ENCODE results near the gene NKG7. TPM values are rescaled to one million over a fixed set of nuclear protein-coding genes. Genes with fewer than 3 reads are reported as not detected.

NKG7 gene
- total RNA-seq (2014; rRNA removed; shearing (Covaris generic)): not detected in 2 replicates
- not detected in 2 replicates for polyA plus RNA-seq (2016; fragmentation: Nextera tagmentation; extraction: Ambion mirVana)
- long read RNA-seq: 0 reads

- Mint-ChIP-seq H3K36me3 (ENCODE audit: low read depth) (no peaks in the 10 kb centered on the region), H3K4me1 (peaks cover 7% of the 10 kb centered on the region), H3K4me3 (no peak within 1 kb of the TSS), H3K27ac (no peak within 1 kb of the TSS), H3K27me3 (ENCODE audit: insufficient read depth, low read depth, poor library complexity) (peaks cover 12% of the 10 kb centered on the region), H3K9me3 (no peaks in the 10 kb centered on the region; the same call in 1 of the 3 replicates)
- ATAC-seq (no peak), DNase-seq (ENCODE audit: low spot score) (no peak)
- Histone ChIP-seq H3K27ac (ENCODE audit: low read depth) (no peak within 1 kb of the TSS), H3K9me2 (ENCODE audit: insufficient read depth) (0 out of 2 replicates have a peak, but pooled peaks cover 2% of the 10 kb centered on the region), H4K20me1 (replicated peaks; ENCODE audit: insufficient read depth) (no peaks in the 10 kb centered on the region), H3K79me2 (replicated peaks; ENCODE audit: insufficient read depth) (no peaks in the 10 kb centered on the region), H3K36me3 (ENCODE audit: insufficient read depth) (no peaks in the 10 kb centered on the region), H2AFZ (no peak within 1 kb of the TSS), H3F3A (replicated peaks; ENCODE audit: low read depth) (no peaks in the 10 kb centered on the region; the same call in 1 of the 2 replicates), H3K4me3 (no peak within 1 kb of the TSS), H3K4me2 (no peak within 1 kb of the TSS), H3K27me3 (ENCODE audit: insufficient read depth) (no peaks in the 10 kb centered on the region), H3K4me1 (ENCODE audit: insufficient read depth) (peaks cover 7% of the 10 kb centered on the region; the same call in 1 of the 2 replicates)
- TF ChIP-seq JUNB (IDR thresholded peaks at IDR 0.05; ENCODE audit: unreplicated experiment) (no peak), ZNF114 (CRISPR knock-in tag; IDR thresholded peaks at IDR 0.05) (no peak), CREB1 (CRISPR knock-in tag; IDR thresholded peaks at IDR 0.05; ENCODE audit: low read depth) (no peak), POLR2AphosphoS5 (IDR thresholded peaks at IDR 0.05; ENCODE audit: low read depth) (no peak), ETS1 (IDR thresholded peaks at IDR 0.05) (no peak), CTCF (conservative IDR thresholded peaks at IDR 0.05; ENCODE audit: low read depth in 2 of 2) (no peak), STAT1 (IDR thresholded peaks at IDR 0.05; ENCODE audit: unreplicated experiment) (no peak), EZH2phosphoT487 (IDR thresholded peaks at IDR 0.05; ENCODE audit: unreplicated experiment) (no peak), EZH2 (IDR thresholded peaks at IDR 0.05; ENCODE audit: low read depth, unreplicated experiment) (no peak), ZNF462 (CRISPR knock-in tag; IDR thresholded peaks at IDR 0.05) (no peak), REST (IDR thresholded peaks at IDR 0.05; ENCODE audit: unreplicated experiment) (no peak), ZNF331 (CRISPR knock-in tag; IDR thresholded peaks at IDR 0.05; ENCODE audit: low read depth) (no peak), NANOG (IDR thresholded peaks at IDR 0.05; ENCODE audit: borderline replicate concordance) (no peak)
Observed at GRCh38 chr19:51372649-51373504, at the start of gene NKG7. Gene NKG7 (minus strand): TSS chr19:51372654. CDS start chr19:51372535, 119 bp downstream.
